Left cardiac atrium (tissue), 4 donors: Measurements from ENCODE around the gene COL12A1. TPM values are rescaled to one million over a fixed set of nuclear protein-coding genes. Genes with fewer than 3 reads are reported as not detected.
A peak's percentile ranks its signal among the peaks of the same experiment; 100 is the strongest.

Experiments used
- ATAC-seq, 2 donors: fragments of 200-7000 bp; cut with Tn5 transposase; one replicate each; pipeline ENCODE4 v1.9.1; 2020; ENCODE audit warnings: mild to moderate bottlenecking in 2 of 2, moderate library complexity in 2 of 2
- DNase-seq: peaks from one replicate; pipeline ENCODE4 v3.0.0-alpha.2; 2020
- intact Hi-C, 2 donors: fragments of 100-400 bp; cut with DNase I; formaldehyde crosslinking; loops; one replicate each; pipeline versions ENCODE4 v1.14.1 to v1.15.1; 2022 to 2023
- total RNA-seq, 2 donors: library from RNA; stranded (reverse); fragmentation: NEBNext Ultra II Directional; extraction: Animal tissue kit (Norgen Biotek cat#: 25700); gene quantifications; one replicate each; pipeline ENCODE4 v1.2.1, GENCODE V29; 2021
- donor health status: DM: no; HTN: yes; CAD: no.
- donor health status: DM: no; HTN: yes; CAD: no; lungs with severe emphysema.
- donor health status: DM: yes; HTN: yes; CAD: no.
- donor health status: Dilated cardiomyopathy.

The COL12A1 gene
- total RNA-seq, 2 donors from 2014 or later, result 23.2 to 33.6 TPM

DNA sequence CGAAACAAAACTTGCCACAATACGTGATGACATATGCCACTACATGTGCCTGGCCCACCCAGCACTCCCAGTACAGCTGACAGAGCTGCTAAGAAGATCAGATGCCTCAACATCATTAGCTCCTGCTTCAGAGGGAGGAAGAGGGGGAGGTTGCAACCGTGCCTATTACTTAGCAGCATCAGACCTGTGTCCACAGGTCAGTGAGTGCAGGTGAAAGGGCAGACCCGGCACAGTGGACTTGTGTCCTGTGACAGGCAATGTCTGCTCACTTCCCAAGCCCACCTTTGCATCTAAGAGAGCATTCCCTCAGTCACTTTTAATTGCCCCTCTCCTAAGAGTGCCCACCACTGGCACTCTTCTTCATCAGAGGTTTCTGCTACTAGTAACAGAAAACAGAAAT lies 9.4 kb upstream of the COL12A1 start:
- ATAC-seq, result no peak
- no peak for DNase-seq
- intact Hi-C loops, result no loop called here

DNA sequence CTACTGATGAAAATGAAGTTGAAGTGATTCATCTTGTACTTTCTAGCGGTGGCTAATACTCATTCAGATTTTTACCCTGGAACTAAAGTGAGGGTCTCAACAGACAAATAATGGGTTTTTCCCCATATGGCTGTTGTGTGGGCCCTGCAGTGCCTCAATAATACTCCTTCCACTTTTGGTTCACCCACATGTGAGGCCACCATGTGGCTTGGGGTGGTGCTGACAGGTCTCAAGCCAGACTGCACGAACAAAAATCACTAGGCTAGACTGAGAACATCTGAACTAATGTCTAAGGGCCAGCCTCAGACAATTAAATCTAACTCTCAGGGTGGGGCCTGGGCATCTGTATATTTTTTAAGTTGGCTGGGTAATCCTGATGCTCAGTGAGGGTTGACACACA lies 7.9 kb upstream of the COL12A1 start:
- intact Hi-C loops, result loop anchor here in 1 of 2 donors (5.0 kb wide), 1 partner anchor 1241 kb away; no protein-coding TSS in a partner anchor
- DNase-seq, result no peak
- ATAC-seq, result no peak

- DNase-seq (no peak), ATAC-seq (no peak)
- intact Hi-C loops, result loop anchor here in 1 of 2 donors (5.0 kb wide), 1 partner anchor 1241 kb away; no protein-coding TSS in a partner anchor
These were observed 7.3 kb upstream of the COL12A1 start for GRCh38 chr6:75213112-75213511.

GRCh38 chr6:75211920-75212590 lies 6.2 kb upstream of the COL12A1 start:
- ATAC-seq, result no peak
- no peak for DNase-seq
- intact Hi-C loops, result loop anchor here in 1 of 2 donors (2.0 to 5.0 kb wide), 2 partner anchors 1240 to 1471 kb away; no protein-coding TSS in a partner anchor

- no peak for DNase-seq
- no peak for ATAC-seq
- intact Hi-C loops, result loop anchor here in 1 of 2 donors (2.0 to 5.0 kb wide), 2 partner anchors 1239 to 1470 kb away; no protein-coding TSS in a partner anchor
These were observed 5.3 kb upstream of the COL12A1 start for GRCh38 chr6:75210885-75211739.

GRCh38 chr6:75209184-75209723 lies 3.4 kb upstream of the COL12A1 start:
- no peak for DNase-seq
- intact Hi-C loops, result loop anchor here (2.0 to 10.0 kb wide), 7 partner anchors 114 to 1474 kb away; no protein-coding TSS in a partner anchor
- no peak for ATAC-seq

GRCh38 chr6:75208298-75209183 lies 2.7 kb upstream of the COL12A1 start:
- DNase-seq, result peak; percentile 82
- peak; percentile 59 to 70 for ATAC-seq
- intact Hi-C loops, result loop anchor here (2.0 to 10.0 kb wide), 7 partner anchors 114 to 1474 kb away; no protein-coding TSS in a partner anchor

GRCh38 chr6:75206576-75207342 lies 906 bp upstream of the COL12A1 start:
- intact Hi-C loops, result loop anchor here (10.0 kb wide), 6 partner anchors 112 to 1472 kb away; no protein-coding TSS in a partner anchor
- ATAC-seq (no peak), DNase-seq (no peak)

DNA sequence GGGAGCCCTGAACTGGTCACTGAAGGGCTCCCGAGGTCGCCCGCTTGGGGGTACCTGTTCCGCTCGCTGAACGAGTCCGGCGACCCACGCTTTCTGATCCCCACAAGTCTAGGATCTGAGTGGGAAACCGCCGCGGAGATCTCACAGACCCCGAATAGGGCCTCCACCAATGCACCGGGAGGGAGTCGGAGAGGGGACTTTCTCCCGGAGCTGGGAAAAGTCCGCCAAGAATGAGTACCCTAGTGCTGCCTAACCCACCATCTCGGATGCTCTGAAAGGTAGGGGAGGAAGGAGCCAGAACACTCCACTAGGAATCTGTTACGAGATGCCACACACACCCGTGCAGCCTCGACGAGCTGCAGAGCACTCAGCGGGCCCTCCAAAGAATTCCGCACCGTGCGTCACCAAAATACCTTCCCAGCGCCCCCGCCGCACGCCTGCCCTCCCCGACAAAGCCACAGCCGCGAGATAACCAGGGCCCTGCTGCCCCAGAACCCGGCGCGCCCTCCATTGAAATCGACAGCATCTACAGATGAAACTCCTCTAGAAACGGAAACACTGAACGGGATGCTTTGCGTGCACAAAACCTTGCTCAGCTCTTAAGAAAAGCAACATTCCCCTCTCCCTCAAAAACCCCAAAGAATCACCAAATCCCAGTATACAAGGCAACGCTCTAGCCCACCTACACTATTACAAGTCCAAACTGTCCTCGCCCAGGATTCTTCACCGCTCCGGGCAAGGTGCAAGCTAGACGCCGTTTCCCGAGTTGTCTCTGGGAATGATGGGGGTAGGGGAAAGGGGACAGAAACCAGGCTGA lies 686 bp downstream of the COL12A1 start:
- ATAC-seq (peak in 1 of 2 donors; percentile 14), DNase-seq (peak; percentile 35)
- intact Hi-C loops, result loop anchor here (5.0 to 10.0 kb wide), 7 partner anchors 110 to 1470 kb away; no protein-coding TSS in a partner anchor

- intact Hi-C loops, result loop anchor here (5.0 to 10.0 kb wide), 7 partner anchors 110 to 1470 kb away; no protein-coding TSS in a partner anchor
These were observed 1.5 kb downstream of the COL12A1 start for GRCh38 chr6:75204217-75204958.

DNA sequence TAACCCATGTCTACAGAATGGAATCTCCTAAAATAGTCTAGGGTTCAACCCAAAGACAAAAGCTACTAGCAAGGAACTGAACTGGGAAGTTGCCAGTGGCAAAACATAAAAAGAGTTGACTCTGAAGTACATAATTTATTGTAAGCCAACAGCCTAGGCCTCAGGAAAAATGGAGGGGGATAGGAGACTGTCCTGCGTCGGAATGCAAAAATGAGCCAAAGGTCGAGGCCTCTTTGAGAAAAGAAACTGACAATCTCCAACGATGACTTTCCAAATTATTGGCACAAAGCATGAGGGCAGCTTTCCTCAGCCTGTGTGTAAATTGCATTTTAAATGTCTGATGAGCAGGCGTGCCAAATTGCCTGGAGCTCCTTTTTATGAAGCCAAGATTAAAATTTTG lies 2.1 kb downstream of the COL12A1 start:
- intact Hi-C loops, result loop anchor here (5.0 to 10.0 kb wide), 7 partner anchors 109 to 1469 kb away; no protein-coding TSS in a partner anchor
- DNase-seq (no peak), ATAC-seq (no peak)

More at GRCh38 chr6:75204217-75204958, 1.5 kb downstream of the COL12A1 start:
- DNase-seq, result peak; percentile 80
- peak; percentile 3 to 31 for ATAC-seq

DNA sequence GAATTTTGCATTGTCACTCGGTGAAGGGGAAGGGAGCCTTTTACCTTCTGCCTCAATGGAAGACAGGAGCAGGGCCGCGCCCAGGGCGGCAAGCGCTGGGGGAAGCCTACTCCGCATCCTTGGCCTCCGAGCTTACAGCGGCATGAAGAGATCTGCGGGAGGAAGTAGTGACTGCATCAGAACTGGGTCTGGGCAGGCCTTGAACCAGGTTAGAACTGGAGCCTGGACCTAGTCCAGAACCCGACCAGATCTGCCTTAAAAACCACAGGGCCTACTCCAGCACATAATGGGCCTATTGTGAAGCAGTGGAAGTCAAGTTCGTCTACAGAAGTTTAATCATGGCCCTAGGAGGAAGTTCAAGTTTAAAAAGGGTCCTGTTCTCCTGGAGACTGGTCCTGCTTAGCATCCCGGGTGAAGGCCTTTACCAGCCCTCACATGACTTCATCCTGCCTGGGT lies 3.1 kb downstream of the COL12A1 start:
- DNase-seq, result no peak
- intact Hi-C loops, result loop anchor here (5.0 to 10.0 kb wide), 7 partner anchors 108 to 1468 kb away; no protein-coding TSS in a partner anchor
- no peak for ATAC-seq

DNA sequence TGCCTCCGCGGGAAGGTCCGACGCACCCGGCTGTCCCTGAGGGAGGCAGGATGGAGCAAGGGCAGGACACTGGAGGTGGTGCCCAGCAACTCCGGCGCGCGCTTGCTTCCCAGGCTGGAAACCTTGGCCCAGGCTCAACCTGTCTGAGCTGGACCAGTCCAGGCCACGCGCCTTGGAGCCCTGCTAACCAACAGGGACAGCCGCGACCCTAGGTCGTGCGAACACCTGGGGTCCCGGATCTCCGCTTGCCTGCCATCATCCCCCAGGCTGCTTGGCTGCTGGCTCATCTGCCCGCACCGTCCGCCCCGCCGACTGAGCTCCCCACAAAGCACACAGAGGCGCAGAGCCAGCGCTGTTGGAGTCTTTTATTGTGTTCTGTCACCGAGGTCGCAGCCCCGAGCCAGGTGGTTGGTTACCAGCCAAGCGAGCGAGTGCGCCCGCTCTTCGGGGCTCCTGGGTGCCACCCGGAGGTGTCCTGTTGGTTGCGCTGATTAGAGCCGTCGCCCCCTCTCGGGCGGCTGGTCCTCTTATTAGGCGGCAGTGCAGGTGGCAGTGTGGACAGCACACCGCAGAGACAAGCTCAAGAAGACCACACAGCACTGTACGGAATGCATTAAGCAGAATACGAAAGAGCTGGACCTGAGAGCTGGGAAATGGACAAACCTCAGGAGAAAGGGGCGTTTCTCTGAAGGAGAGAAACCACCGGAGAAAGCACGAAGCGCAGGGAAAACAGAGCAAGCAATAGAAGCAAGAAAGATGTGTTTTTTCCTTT lies 3.8 kb downstream of the COL12A1 start:
- peak; percentile 61 for DNase-seq
- peak in 1 of 2 donors; percentile 10 for ATAC-seq
- intact Hi-C loops, result loop anchor here (5.0 to 10.0 kb wide), 7 partner anchors 107 to 1467 kb away; no protein-coding TSS in a partner anchor

GRCh38 chr6:75201021-75201420 lies 4.8 kb downstream of the COL12A1 start:
- DNase-seq (no peak), ATAC-seq (no peak)
- intact Hi-C loops, result loop anchor here (5.0 to 10.0 kb wide), 7 partner anchors 106 to 1466 kb away; no protein-coding TSS in a partner anchor

DNA sequence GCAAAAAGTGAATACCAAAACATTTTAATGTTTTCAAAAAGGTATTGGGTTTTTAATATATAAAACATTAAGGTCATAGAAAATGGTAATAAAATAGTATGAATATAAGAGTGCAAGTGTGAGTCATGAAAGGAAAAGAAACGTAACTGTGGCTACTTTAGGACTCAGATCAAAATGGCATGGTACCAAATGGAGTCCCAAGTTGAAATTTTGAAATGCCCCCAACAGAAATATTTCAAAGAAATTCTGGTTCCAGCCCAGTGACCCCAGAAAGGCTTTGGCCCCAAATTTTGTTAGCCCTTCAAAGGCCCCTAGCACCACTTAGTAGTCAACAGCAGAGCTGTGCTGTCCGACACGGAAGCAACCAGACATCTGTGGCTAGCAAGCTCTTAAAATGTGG lies 6.0 kb downstream of the COL12A1 start:
- no peak for DNase-seq
- no peak for ATAC-seq
- intact Hi-C loops, result loop anchor here (5.0 to 10.0 kb wide), 7 partner anchors 105 to 1465 kb away; no protein-coding TSS in a partner anchor
